Measurements from ENCODE around the gene CES5A. TPM values are rescaled to one million over a fixed set of nuclear protein-coding genes. Genes with fewer than 3 reads are reported as not detected.

The CES5A gene
- total and polyA plus RNA-seq, 10 of the 15 experiments (the other 5 are each of a cell fraction or from before 2014, with no cell fraction given) = 0.19 TPM; not detected in 9

DNA sequence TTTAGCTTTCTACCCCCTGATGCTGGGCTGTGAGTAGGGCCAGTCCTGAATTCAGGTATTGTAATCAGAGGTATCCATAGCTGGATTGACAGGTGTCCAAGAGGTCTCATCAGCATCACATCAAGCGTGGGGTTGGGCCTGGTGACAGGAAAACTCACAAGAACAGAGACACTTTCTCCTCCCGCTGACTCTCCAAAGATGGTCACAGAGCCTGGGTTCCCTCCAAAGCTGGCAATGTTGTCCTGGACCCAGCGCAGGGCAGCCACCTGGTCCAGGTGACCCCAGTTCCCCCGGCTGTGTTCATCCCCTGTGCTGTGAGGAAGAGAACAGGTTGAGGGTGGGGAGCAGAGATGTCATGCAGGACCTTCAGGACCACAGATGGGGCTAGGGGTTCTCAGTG lies 54.0 kb downstream of the CES5A start:
- WGBS (ENCODE audit: insufficient coverage, insufficient replicate concordance, low lambda C conversion rate, missing lambda C conversion rate) = 17% methylated on average over 4 of the region's 4 CpGs
- POLR2A ChIA-PET = no interaction called here
- intact Hi-C loops (cut with micrococcal nuclease; ENCODE audit: unreplicated experiment) (no loop called here), in situ Hi-C loops (cut with MboI) (loop anchor here (10.0 kb wide), 1 partner anchor 56 kb away; no protein-coding TSS in a partner anchor)
- no peaks in the 10 kb centered on the region for H3K4me1 ChIP-seq (ENCODE audit: control insufficient read depth, insufficient read depth, low read length)
- H3K9me3 ChIP-seq (replicated peaks; ENCODE audit: control insufficient read depth, insufficient read depth, low read length) = no peaks in the 10 kb centered on the region
- no peak overlapping the region for H3K4me3 ChIP-seq
- no peak overlapping the region for H3K9ac ChIP-seq (ENCODE audit: control insufficient read depth, insufficient read depth, low read length)
- CTCF ChIA-PET = interaction anchor here (0.7 kb wide), 1 partner anchor 1148 kb away, joined by 3 read pairs; no protein-coding TSS in a partner anchor
- DNase-seq (ENCODE audit: low read depth, low spot score) = no peak
- SMC1A ChIA-PET (ENCODE audit: uncharacterized antibody, unreplicated experiment) = no interaction called here
- no peak overlapping the region for H3K27ac ChIP-seq (ENCODE audit: control insufficient read depth, insufficient read depth)
- no peak overlapping the region for H2AFZ ChIP-seq (ENCODE audit: control insufficient read depth, low read depth, low read length)
- ATAC-seq = no peak
- no peaks in the 10 kb centered on the region for H4K20me1 ChIP-seq (ENCODE audit: control insufficient read depth, insufficient read depth)
- no peaks in the 10 kb centered on the region for H3K36me3 ChIP-seq (ENCODE audit: control insufficient read depth in 2 of 2, insufficient read depth in 2 of 2, low read length in 1 of 2)
- RAD21 ChIA-PET (ENCODE audit: unreplicated experiment) = no interaction called here
- TF ChIP-seq SMAD5 (IDR thresholded peaks at IDR 0.05; ENCODE audit: low read depth) = no peak
- TF ChIP-seq, protein P1, sequence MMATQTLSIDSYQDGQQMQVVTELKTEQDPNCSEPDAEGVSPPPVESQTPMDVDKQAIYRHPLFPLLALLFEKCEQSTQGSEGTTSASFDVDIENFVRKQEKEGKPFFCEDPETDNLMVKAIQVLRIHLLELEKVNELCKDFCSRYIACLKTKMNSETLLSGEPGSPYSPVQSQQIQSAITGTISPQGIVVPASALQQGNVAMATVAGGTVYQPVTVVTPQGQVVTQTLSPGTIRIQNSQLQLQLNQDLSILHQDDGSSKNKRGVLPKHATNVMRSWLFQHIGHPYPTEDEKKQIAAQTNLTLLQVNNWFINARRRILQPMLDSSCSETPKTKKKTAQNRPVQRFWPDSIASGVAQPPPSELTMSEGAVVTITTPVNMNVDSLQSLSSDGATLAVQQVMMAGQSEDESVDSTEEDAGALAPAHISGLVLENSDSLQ (IDR thresholded peaks at IDR 0.05) = no peak
- no peak for TF ChIP-seq EED (IDR thresholded peaks at IDR 0.05; ENCODE audit: low read depth)
- no peak for TF ChIP-seq YY1 (IDR thresholded peaks at IDR 0.05; ENCODE audit: low read depth, low read length)
- TF ChIP-seq, protein P2, sequence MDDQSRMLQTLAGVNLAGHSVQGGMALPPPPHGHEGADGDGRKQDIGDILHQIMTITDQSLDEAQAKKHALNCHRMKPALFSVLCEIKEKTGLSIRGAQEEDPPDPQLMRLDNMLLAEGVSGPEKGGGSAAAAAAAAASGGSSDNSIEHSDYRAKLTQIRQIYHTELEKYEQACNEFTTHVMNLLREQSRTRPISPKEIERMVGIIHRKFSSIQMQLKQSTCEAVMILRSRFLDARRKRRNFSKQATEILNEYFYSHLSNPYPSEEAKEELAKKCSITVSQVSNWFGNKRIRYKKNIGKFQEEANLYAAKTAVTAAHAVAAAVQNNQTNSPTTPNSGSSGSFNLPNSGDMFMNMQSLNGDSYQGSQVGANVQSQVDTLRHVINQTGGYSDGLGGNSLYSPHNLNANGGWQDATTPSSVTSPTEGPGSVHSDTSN (IDR thresholded peaks at IDR 0.05; ENCODE audit: insufficient replicate concordance, low read depth, low read length) = no peak
- no peak for TF ChIP-seq SUZ12 (IDR thresholded peaks at IDR 0.05; ENCODE audit: unreplicated experiment)
- no peak for TF ChIP-seq CBX3 (IDR thresholded peaks at IDR 0.05; ENCODE audit: borderline replicate concordance, low read depth)
- TF ChIP-seq, protein P3, sequence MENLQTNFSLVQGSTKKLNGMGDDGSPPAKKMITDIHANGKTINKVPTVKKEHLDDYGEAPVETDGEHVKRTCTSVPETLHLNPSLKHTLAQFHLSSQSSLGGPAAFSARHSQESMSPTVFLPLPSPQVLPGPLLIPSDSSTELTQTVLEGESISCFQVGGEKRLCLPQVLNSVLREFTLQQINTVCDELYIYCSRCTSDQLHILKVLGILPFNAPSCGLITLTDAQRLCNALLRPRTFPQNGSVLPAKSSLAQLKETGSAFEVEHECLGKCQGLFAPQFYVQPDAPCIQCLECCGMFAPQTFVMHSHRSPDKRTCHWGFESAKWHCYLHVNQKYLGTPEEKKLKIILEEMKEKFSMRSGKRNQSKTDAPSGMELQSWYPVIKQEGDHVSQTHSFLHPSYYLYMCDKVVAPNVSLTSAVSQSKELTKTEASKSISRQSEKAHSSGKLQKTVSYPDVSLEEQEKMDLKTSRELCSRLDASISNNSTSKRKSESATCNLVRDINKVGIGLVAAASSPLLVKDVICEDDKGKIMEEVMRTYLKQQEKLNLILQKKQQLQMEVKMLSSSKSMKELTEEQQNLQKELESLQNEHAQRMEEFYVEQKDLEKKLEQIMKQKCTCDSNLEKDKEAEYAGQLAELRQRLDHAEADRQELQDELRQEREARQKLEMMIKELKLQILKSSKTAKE (IDR thresholded peaks at IDR 0.05; ENCODE audit: low read depth, poor library complexity, severe bottlenecking) = no peak
- TF ChIP-seq NR2C1 (IDR thresholded peaks at IDR 0.05) = no peak
- TF ChIP-seq MEF2A (IDR thresholded peaks at IDR 0.05; ENCODE audit: insufficient read depth, low read depth, low read length) = no peak
- H3K4me2 ChIP-seq (ENCODE audit: control insufficient read depth, insufficient read depth) = no peak overlapping the region
- no peak for FAIRE-seq
- no TSS peak for BruUV-seq (replicated peaks)
- H3K79me2 ChIP-seq (ENCODE audit: control insufficient read depth, insufficient read depth, low read length) = no peaks in the 10 kb centered on the region
- no peaks in the 10 kb centered on the region; a peak in 1 of 4 replicates for H3K27me3 ChIP-seq (replicated peaks in 1 of 2; ENCODE audit: control insufficient read depth in 2 of 2, insufficient read depth in 2 of 2, low read length in 1 of 2)
